VCaP (cell line): Measurements from ENCODE around the gene UBAP1L.

Experiments
- H3K27ac ChIP-seq: fragments of 450-650 bp; 2 replicates; pipeline ENCODE4 v1.5.1; 2017
- CTCF ChIP-seq: fragments of 450-650 bp; conservative IDR thresholded peaks from 2 replicates; pipeline ENCODE4 v1.5.1; 2017; ENCODE audit warnings: mild to moderate bottlenecking, moderate library complexity

Gene UBAP1L

GRCh38 chr15:65062726-65063125 is 52.3 kb downstream of the UBAP1L start:
- no peak overlapping the region for H3K27ac ChIP-seq
- TF ChIP-seq CTCF, result no peak

- no peak for TF ChIP-seq CTCF
Measured at GRCh38 chr15:65062061-65062460, 52.9 kb downstream of the UBAP1L start.

GRCh38 chr15:65060641-65061397 is 54.2 kb downstream of the UBAP1L start:
- TF ChIP-seq CTCF, result no peak

More at GRCh38 chr15:65062061-65062460, 52.9 kb downstream of the UBAP1L start:
- H3K27ac ChIP-seq, result no peak overlapping the region

GRCh38 chr15:65059931-65060596 is 54.9 kb downstream of the UBAP1L start:
- H3K27ac ChIP-seq, result no peak overlapping the region
- TF ChIP-seq CTCF, result no peak

More at GRCh38 chr15:65060641-65061397, 54.2 kb downstream of the UBAP1L start:
- no peak overlapping the region for H3K27ac ChIP-seq

GRCh38 chr15:65059369-65059750 is 55.6 kb downstream of the UBAP1L start:
- no peak overlapping the region for H3K27ac ChIP-seq
- TF ChIP-seq CTCF, result no peak

GRCh38 chr15:65058394-65059368 is 56.3 kb downstream of the UBAP1L start:
- no peak overlapping the region for H3K27ac ChIP-seq
- TF ChIP-seq CTCF, result no peak

- no peak for TF ChIP-seq CTCF
- no peak overlapping the region for H3K27ac ChIP-seq
Measured at GRCh38 chr15:65057549-65057940, 57.5 kb downstream of the UBAP1L start.
